ENCODE data around the gene MAGI2.

- TF ChIP-seq, protein P1, sequence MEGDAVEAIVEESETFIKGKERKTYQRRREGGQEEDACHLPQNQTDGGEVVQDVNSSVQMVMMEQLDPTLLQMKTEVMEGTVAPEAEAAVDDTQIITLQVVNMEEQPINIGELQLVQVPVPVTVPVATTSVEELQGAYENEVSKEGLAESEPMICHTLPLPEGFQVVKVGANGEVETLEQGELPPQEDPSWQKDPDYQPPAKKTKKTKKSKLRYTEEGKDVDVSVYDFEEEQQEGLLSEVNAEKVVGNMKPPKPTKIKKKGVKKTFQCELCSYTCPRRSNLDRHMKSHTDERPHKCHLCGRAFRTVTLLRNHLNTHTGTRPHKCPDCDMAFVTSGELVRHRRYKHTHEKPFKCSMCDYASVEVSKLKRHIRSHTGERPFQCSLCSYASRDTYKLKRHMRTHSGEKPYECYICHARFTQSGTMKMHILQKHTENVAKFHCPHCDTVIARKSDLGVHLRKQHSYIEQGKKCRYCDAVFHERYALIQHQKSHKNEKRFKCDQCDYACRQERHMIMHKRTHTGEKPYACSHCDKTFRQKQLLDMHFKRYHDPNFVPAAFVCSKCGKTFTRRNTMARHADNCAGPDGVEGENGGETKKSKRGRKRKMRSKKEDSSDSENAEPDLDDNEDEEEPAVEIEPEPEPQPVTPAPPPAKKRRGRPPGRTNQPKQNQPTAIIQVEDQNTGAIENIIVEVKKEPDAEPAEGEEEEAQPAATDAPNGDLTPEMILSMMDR (IDR thresholded peaks at IDR 0.05; ENCODE audit: extremely low read depth in 1 of 2, insufficient read depth in 1 of 2, low read depth in 1 of 2, low read length in 2 of 2), result no peak
- TF ChIP-seq GATA2 (IDR thresholded peaks at IDR 0.05; ENCODE audit: insufficient read depth, insufficient read length, low read depth, low read length) (no peak), POLR2AphosphoS5 (IDR thresholded peaks at IDR 0.05; ENCODE audit: insufficient read depth, low read depth, low read length) (no peak), JUN (IDR thresholded peaks at IDR 0.05; ENCODE audit: borderline replicate concordance, insufficient read depth, insufficient read length, low read depth) (no peak), POLR2A (IDR thresholded peaks at IDR 0.05; ENCODE audit: low read depth, low read length) (no peak), MYC (IDR thresholded peaks at IDR 0.05; ENCODE audit: low read depth, low read length) (no peak), MAX (IDR thresholded peaks at IDR 0.05; ENCODE audit: insufficient read depth, insufficient read length) (no peak), EZH2 (IDR thresholded peaks at IDR 0.05; ENCODE audit: borderline replicate concordance, low read depth, low read length, severe bottlenecking) (no peak), FOS (IDR thresholded peaks at IDR 0.05; ENCODE audit: borderline replicate concordance, insufficient read depth, low read length) (no peak)
These were observed 765.1 kb downstream of the MAGI2 start for GRCh38 chr7:78688376-78688775.
